HG03439 (cell line): ENCODE measurements around the gene KCNJ16.
"Not testable (repeated sequence)": the region's sequence is repeated elsewhere in the genome, so short reads cannot be mapped to it uniquely, and the experiment has no call there.

Experiments used
- ATAC-seq: cut with Tn5 transposase; IDR thresholded peaks from one replicate; pipeline ENCODE4 v1.9.1; 2021; ENCODE audit warnings: mild to moderate bottlenecking, moderate library complexity; ENCODE audit not compliant: unreplicated experiment

KCNJ16 gene

DNA sequence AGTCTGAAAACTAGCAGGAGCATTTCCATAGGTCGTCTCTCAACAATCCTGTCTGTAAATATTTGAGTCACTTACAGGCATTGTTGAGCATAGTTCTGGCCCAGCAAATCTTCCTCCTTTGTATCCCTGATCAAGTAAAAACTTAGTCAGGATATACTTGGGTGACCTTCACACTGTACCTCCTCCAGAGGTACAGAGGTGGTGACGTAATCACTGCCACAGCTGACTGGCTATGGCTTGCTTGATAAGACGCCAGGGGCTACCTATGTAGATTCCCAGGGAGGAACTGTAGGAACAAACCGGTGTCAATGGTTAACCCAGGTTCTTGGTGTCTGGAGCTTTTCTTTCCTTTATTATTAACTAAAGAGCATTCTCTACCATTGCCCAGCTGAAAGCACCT lies at the start of gene KCNJ16:
TSS of gene KCNJ16 (plus strand) at position 270 of the 400 bp plus-strand sequence. CDS start 56,863 bp downstream, outside the sequence.
- ATAC-seq, result no peak

DNA sequence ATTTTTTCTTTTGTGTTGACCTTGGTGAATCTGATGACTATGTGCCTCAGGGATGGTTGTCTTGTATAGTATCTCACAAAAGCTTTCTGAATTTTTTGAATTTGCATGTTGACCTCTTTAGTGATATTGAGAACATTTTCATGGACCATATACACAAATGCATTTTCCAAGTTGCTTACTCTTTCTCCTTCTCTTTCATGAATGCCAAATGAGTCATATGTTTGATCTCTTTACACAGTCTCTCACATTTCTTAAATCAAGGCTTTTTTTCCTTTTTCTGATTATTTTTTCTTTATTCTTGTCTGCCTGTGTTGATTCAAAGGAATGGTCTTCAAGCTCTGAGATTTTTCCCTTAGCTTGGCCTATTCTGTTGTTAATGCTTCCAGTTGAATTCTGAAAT lies 46.6 kb upstream of the KCNJ16 start:
- ATAC-seq, result no peak

- ATAC-seq, result no peak
Observed at GRCh38 chr17:70028978-70029767, 45.9 kb upstream of the KCNJ16 start.

DNA sequence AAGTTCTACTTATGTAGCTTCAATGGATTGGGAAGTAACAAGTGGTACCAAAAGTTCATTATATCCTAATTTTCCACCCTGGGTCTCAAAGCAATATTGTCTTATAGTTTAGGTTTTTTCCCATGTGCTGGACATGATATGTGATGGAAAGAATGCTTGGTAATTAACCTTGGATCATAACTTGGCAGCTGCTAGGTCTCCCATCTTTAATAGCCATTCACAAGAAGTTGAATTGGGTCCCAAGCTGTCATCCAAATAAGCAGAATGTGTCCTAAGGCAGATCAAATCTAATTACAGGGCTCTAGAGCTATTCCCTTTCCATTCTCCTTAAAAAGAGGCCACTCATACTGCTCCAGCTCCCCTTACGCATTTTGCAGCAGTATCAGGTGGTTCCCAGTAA lies 44.7 kb upstream of the KCNJ16 start:
- ATAC-seq, result no peak

DNA sequence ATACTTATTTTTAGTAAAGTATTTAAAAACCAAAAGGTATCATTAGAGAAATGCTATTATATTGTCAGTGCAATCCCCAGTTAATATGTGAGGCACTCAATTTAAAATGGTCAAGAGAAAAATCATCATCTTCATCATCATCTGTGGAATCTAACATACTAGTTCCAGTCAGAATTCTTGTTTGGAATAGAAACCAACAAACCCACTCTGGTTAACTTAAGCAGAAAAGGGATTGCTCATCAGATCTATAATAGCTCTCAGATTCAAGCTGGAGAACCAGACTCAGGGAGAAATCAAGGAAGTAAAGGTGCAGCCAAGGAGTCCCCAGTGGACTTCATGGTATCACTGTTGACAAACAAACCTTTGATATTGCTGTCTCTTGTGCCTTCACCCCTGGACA lies 43.7 kb upstream of the KCNJ16 start:
- no peak for ATAC-seq

DNA sequence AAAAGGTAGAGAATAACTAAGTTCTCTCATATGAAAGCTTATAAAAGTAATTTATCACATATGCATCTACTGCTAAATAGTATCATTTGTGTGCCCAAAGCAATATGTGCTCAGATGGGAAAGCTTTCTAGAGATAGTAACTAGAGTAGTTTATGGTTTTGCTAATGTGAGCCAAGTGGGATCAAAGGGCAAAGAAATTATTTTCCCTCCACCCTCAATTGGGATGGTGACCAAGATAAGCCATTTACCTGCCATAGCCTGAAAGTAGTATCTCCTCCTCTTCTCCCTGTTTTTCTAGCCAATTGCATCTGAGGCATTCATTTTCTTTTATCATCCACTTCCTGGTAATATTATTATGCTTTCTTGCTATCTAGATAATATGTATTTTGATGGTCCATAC lies 41.9 kb upstream of the KCNJ16 start:
- ATAC-seq, result no peak

GRCh38 chr17:70034158-70034557 lies 40.9 kb upstream of the KCNJ16 start:
- ATAC-seq, result no peak

DNA sequence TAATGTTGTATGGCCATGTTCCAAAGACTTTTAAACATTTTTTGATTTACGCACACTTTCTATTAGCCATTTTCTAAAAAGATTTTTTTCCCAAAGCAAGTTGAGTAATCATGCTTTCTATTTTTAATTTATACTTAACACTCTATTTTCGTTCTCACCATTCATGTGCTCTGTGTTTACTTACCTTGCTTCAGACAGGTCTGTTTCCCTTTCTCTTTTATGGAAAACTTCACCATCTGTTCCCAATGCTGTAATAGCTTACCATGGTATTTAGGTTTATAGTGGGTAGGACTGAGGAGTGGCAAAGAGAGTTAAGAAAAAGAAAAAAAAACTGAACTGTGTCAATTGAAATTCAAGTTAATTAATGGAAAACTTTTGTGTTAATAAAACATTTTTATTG lies 37.5 kb upstream of the KCNJ16 start:
- ATAC-seq, result no peak

DNA sequence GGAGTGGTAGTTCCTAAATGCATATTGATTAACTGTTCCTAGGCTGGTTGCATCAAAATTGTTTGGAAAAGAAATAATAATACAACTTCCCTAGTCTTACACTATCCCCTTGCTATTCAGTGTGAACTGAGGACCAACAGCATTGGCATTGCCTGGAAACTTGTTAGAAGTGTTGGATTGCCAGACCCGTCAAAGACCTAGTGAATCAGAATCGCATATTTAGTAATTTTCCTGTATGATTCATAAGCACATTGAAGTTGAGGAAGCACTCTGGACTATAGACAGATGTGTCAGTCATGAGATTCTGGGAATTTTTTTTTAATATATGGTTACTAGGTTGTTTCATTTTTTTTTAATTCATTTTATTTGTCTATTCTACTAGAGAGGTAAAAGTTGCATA lies 34.7 kb upstream of the KCNJ16 start:
- no peak for ATAC-seq

- no peak for ATAC-seq
Observed at GRCh38 chr17:70041061-70041460, 34.0 kb upstream of the KCNJ16 start.

GRCh38 chr17:70041540-70041939 lies 33.5 kb upstream of the KCNJ16 start:
- no peak for ATAC-seq

DNA sequence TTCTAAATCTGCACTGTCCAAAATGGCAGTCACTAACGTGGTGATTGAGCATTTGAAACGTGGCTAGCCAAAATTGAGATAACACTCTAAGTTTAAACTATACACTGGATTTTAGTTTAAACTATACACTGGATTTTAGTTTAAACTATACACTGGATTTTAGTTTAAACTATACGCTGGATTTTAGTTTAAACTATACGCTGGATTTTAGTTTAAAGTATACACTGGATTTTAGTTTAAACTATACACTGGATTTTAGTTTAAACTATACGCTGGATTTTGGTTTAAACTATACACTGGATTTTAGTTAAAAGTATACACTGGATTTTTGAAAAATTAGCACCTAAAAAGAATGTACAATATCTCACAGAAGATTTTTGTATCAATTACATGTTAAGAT lies 29.2 kb upstream of the KCNJ16 start:
- ATAC-seq, result not testable (repeated sequence)

GRCh38 chr17:70047619-70048419 lies 27.2 kb upstream of the KCNJ16 start:
- no peak for ATAC-seq

DNA sequence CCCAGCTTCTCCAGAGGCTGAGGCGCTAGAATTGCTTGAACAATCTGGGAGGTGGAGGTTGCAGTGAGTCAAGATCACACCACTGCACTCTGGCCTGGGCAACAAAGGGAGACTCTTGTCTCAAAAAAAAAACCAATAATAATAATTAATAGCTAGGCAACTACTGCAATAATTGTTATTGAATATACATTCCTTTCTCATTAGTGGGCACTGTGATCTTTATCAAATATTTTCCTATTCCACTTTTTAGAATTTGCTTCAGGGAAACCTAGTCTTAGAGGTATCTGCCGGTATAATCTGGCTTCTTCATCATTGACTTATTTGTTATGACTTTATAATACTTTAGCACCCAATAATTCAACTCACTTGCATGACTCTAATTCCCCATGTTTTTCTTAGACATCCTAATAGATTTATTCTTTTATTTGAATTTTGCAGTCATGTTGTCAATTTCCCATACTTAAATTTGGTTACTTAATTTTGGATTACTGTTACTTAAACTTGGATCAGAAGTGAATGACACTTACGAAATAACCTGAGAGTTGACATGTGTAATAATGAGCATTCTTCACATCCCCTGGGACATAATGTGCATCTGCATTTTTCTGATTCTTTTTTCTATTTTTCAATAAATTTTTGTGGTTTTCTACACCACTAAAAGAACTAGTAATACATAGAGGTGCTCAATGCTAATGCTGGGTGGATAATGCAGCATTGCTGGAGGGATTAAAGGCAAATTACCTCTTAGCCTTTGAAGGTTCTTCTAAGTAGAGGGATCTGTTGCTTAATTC lies 25.0 kb upstream of the KCNJ16 start:
- no peak for ATAC-seq

DNA sequence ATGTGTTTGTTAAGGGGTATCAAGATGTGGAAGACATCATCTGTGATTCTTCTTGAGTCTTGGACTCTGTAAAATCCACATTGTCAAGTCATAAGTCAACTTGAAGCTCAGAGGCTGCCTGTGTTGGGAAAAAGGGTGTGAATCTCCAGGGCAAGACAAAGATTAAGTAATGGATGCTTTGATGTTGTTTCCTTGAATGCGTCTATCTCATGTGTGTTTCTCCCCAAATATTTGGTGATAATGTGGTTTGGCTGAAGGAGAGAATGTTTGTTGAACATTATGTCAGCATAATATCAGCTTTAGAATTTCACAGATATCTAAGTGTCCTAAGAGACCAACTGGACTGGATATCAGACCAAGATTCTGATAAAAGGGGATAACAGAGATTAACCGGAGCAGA lies 24.1 kb upstream of the KCNJ16 start:
- ATAC-seq, result no peak

GRCh38 chr17:70053241-70054234 lies 21.5 kb upstream of the KCNJ16 start:
- ATAC-seq, result no peak

DNA sequence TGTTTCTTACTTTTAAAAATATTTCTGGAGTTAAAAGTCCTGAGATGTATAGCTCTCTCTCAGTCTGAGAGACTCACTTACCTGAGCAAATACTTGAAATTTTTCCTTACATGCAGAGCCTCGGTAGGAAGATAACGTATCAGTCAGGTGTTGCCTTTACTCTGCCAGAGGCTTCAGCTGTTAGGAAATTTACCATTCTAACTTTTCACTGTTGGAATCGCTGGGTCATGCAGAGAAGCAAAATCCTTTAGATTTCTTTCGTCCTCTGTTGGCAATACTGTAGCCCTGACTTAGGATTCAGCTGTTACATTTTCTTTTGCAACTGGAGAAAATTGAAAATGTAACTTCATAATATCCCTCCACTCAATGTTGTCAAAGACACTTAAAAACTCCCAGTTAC lies 20.0 kb upstream of the KCNJ16 start:
- no peak for ATAC-seq

GRCh38 chr17:70059071-70059470 lies 16.0 kb upstream of the KCNJ16 start:
- ATAC-seq, result no peak

DNA sequence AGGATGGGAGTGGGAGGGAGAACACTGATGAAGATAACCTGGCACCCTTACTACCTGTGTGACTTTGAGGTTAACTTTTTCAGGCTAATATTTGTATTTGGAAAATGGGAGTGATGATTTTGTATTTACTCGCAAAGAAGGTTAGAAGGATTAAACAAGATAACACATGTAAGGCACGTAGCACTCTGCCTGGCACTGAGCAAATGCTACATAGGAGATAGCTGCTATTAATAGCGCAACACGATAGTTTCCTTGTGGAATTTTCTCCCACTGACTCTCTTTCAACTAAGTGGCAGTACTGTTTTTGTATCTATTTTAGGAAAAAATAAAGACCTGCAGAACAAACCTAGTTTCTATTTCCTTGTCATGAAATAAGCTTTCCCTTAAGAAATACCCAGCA lies 15.4 kb upstream of the KCNJ16 start:
- ATAC-seq, result no peak

GRCh38 chr17:70060415-70060814 lies 14.6 kb upstream of the KCNJ16 start:
- ATAC-seq, result no peak
